Right lobe of liver (tissue), 6 donors: ENCODE data around the gene PAGE4. TPM values are rescaled to one million over a fixed set of nuclear protein-coding genes. Genes with fewer than 3 reads are reported as not detected.
A peak's percentile ranks its signal among the peaks of the same experiment; 100 is the strongest.

Experiments
- ATAC-seq, 4 donors: fragments of 200-7000 bp; cut with Tn5 transposase; one replicate each; pipeline ENCODE4 v1.9.1; 2020; ENCODE audit warnings: mild to moderate bottlenecking in 4 of 4, moderate library complexity in 4 of 4
- DNase-seq, 3 donors: peaks; one replicate each; pipeline ENCODE4 v3.0.0-alpha.2; 2020
- H3K27ac ChIP-seq, 3 donors: fragments of 200-600 bp; one replicate each; pipeline ENCODE4 v1.8.0; 2022
- H3K27me3 ChIP-seq, 2 donors: fragments of 200-600 bp; one replicate each; pipeline ENCODE4 v1.8.0; 2022
- H3K36me3 ChIP-seq, 4 donors: fragments of 200-600 bp; sonication (generic) in 1 of 4; one replicate each; pipeline versions ENCODE4 v1.5.1 to v1.8.0; 2017 to 2022; ENCODE audit warnings: control low read depth in 1 of 4
- H3K4me1 ChIP-seq, 4 donors: fragments of 200-600 bp; sonication (generic) in 1 of 4; one replicate each; pipeline versions ENCODE4 v1.5.1 to v1.8.0; 2017 to 2022; ENCODE audit warnings: control low read depth in 1 of 4
- H3K4me3 ChIP-seq, 3 donors: fragments of 200-600 bp; one replicate each; pipeline ENCODE4 v1.8.0; 2022
- H3K9me3 ChIP-seq, 4 donors: fragments of 200-600 bp; sonication (generic) in 1 of 4; one replicate each; pipeline versions ENCODE4 v1.5.1 to v1.8.0; 2017 to 2022; ENCODE audit warnings: control low read depth in 1 of 4
- POLR2A ChIP-seq: fragments of 450-650 bp; IDR thresholded peaks from one replicate; pipeline ENCODE4 v1.6.1; 2017; ENCODE audit warnings: antibody characterized with exemption, mild to moderate bottlenecking
- WGBS: methylation state at CpG from one replicate; pipeline ENCODE4 v1.1.6; 2018; ENCODE audit warnings: low coverage, low lambda C conversion rate; ENCODE audit not compliant: insufficient coverage; ENCODE audit errors: missing lambda C conversion rate; 5-methylcytosine and 5-hydroxymethylcytosine counted together
- intact Hi-C, 2 donors: fragments of 100-400 bp; cut with DNase I; formaldehyde crosslinking; loops; one replicate each; pipeline versions ENCODE4 v1.11.2 to v1.14.1; 2022
- total RNA-seq, 6 experiments: library from RNA; depleted of rRNA in 2 of 6; stranded (reverse); fragments of >200 nt in 2 of 6; fragmentation: NEBNext Ultra II Directional in 3 of 6; extraction: Animal tissue kit (Norgen Biotek cat#: 25700) in 3 of 6; gene quantifications; one replicate each; pipeline versions ENCODE4 v1.1.0 to v1.2.4, GENCODE V29; 2016 to 2023
- TF ChIP-seq, protein P1 (sequence below), 4 donors: fragments of 200-600 bp in 3 of 4; fragments of 450-650 bp in 1 of 4; IDR thresholded peaks; one replicate each; pipeline versions ENCODE4 v1.5.1 to v1.8.0; 2016 to 2022; ENCODE audit warnings: antibody characterized with exemption in 4 of 4, mild to moderate bottlenecking in 2 of 4
- donor health status: DM: no; HTN: yes; CAD: no.
- donor health status: DM: no; HTN: no; CAD: no.
- donor health status: DM: no; HTN: no; CAD: no.
- donor health status: DM: no; HTN: yes; CAD: no.
- donor health status: DM: no; HTN: yes; CAD: no.

Gene PAGE4
- total RNA-seq, 6 experiments from 2014 or later: 0.98 TPM; not detected in 5

DNA sequence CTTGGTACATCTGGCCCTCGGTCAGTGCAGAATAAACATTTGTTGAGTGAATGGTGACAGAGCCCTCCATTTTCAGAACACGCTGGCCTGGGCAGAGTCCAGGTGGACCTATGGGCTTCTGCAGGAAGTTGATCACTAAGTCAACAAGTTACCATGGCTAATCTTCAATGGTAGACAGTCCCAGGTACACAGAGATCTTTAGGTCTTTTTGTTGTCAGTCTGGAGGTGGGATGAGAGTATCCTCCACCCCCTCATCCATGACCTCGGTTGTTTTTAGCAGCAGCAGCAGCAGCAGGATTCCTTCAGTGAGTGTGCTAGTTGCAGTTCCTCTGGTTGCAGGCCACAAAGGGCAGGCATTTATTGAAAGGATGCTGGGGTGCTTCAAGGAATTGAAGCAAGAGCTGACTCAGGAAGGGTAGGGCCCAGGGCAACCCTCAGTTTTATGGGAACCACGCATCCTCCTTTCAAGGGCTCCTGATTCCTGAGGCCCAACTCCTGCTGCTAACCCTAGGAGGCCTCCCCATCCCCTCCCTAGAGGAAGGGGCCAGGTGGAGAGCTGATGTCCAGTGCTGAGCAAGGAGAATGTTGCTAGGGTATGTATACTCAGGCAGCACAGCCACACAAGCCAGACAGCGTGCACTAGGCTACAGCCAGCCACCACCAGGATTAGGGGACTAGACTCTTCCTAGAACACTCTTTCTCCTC is 48.4 kb downstream of the PAGE4 start:
- TF ChIP-seq POLR2A: no peak
- TF ChIP-seq, protein P1, sequence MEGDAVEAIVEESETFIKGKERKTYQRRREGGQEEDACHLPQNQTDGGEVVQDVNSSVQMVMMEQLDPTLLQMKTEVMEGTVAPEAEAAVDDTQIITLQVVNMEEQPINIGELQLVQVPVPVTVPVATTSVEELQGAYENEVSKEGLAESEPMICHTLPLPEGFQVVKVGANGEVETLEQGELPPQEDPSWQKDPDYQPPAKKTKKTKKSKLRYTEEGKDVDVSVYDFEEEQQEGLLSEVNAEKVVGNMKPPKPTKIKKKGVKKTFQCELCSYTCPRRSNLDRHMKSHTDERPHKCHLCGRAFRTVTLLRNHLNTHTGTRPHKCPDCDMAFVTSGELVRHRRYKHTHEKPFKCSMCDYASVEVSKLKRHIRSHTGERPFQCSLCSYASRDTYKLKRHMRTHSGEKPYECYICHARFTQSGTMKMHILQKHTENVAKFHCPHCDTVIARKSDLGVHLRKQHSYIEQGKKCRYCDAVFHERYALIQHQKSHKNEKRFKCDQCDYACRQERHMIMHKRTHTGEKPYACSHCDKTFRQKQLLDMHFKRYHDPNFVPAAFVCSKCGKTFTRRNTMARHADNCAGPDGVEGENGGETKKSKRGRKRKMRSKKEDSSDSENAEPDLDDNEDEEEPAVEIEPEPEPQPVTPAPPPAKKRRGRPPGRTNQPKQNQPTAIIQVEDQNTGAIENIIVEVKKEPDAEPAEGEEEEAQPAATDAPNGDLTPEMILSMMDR (IDR thresholded peaks at IDR 0.05): no peak
- DNase-seq (peak in 2 of 3 donors; percentile 35 to 50), ATAC-seq (peak; percentile 13 to 62 (median 44))
- peak overlapping the region in 2 of 3 donors; percentile 26 to 54 for H3K27ac ChIP-seq
- H3K9me3 ChIP-seq: no peaks in the 10 kb centered on the region
- H3K4me1 ChIP-seq: peaks cover 0 to 13% (median 0%) of the 10 kb centered on the region in 4 donors
- H3K4me3 ChIP-seq: no peak overlapping the region
- no peaks in the 10 kb centered on the region for H3K36me3 ChIP-seq
- WGBS: 16% methylated on average over 3 of the region's 5 CpGs
- intact Hi-C loops: no loop called here
- H3K27me3 ChIP-seq: no peaks in the 10 kb centered on the region

DNA sequence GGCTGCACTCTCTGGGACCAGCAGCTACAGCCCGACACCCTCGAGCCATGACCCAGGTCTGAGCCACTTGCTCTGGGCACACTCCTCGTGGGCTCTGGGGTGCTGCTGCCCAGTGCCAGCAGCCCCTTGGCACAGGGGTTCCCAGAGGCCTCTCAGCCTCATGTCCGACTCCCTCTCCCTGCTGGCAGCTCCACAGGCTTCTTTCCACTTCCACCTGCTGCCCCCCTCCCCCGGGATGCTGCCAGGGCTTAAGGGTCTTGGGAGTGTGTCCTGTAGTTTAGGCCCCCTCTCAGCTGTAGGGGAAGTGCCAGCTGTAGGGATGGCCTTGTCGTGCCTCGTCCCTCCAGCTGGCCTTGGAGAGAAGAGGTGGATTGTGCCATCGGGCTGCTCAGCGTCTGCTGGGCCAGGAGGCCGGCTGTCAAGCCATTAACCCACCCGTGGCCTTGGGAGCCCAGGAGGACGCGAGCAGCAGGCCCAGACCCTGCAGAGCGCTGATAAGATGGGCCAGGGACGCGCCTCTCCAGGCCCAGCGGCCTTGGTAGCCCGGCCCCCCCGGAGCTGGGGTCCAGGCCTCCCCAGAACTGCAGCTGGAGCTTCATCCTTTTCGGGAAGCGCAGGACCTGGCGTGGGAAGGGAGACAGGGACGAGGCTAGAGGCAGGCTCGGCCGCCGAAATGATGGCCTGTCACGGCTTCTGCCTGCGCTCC is 49.2 kb downstream of the PAGE4 start:
- no peaks in the 10 kb centered on the region for H3K36me3 ChIP-seq
- no peak for DNase-seq
- WGBS: 80% methylated on average over 1 of the region's 28 CpGs
- H3K9me3 ChIP-seq: no peaks in the 10 kb centered on the region
- no peaks in the 10 kb centered on the region for H3K27me3 ChIP-seq
- peaks cover 0 to 13% (median 0%) of the 10 kb centered on the region in 4 donors for H3K4me1 ChIP-seq
- TF ChIP-seq POLR2A: no peak
- TF ChIP-seq, protein P1 (IDR thresholded peaks at IDR 0.05): no peak
- ATAC-seq: no peak
- intact Hi-C loops: no loop called here
- H3K4me3 ChIP-seq: peak overlapping the region; percentile 42 to 64 (median 55)
- H3K27ac ChIP-seq: peak overlapping the region; percentile 34 to 54 (median 37)

DNA sequence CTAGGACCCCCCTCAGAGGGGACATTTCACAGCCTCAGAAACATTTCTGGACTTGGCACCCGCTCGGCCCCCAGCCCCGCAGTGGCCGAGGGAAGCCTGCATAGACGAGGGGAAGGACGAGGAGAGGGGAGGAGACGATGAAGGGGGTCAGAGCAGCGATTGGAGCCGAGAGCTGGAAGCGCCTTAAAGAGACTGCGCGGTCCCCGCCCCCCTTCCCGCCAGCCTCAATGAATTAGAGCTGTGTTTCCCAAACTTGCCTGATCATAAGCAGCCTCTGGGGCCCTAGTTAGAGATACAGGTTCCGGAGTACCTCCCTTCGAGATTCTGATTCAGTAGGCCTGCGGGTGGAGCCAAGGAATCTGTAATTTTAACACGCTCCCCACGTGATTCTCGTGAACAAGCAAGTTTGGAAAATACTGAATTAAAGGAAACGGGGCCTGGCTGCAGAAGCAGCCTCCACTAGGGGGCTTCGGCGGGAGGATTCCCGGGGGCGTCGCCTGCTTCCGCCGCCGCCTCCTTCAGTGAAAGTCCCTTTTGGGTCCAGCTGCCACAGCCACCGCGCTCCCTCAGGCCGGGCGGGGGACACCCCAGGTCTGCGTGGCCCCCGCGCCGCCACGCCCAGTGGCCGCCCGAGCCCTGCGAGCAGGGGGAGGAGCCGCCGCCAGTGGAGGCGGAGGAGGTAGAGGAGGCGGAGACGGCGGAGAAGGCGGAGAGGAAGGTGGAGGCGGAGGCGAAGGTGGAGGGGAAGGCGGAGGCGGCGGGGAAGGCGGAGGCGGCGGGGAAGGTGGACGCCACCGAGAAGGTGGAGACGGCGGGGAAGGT is 49.9 kb downstream of the PAGE4 start, which contains the start of gene USP27X:
Gene USP27X (plus strand): TSS at position 651 of the 822 bp plus-strand sequence. CDS start 824 bp downstream, outside the sequence.
- ATAC-seq (peak; percentile 85 to 92 (median 90)), DNase-seq (peak; percentile 78 to 85 (median 81))
- WGBS: 24% methylated on average over 47 of the region's 60 CpGs
- no peaks in the 10 kb centered on the region for H3K27me3 ChIP-seq
- intact Hi-C loops: no loop called here
- H3K36me3 ChIP-seq: no peaks in the 10 kb centered on the region
- TF ChIP-seq, protein P1 (IDR thresholded peaks at IDR 0.05): peak; percentile 29 to 49 (median 36)
- peak; percentile 58 for TF ChIP-seq POLR2A
- H3K27ac ChIP-seq: peak within 1 kb of the TSS; percentile 34 to 54 (median 37)
- H3K4me3 ChIP-seq: peak within 1 kb of the TSS; percentile 42 to 64 (median 55)
- no peaks in the 10 kb centered on the region for H3K9me3 ChIP-seq
- peaks cover 0 to 13% (median 0%) of the 10 kb centered on the region in 4 donors for H3K4me1 ChIP-seq

DNA sequence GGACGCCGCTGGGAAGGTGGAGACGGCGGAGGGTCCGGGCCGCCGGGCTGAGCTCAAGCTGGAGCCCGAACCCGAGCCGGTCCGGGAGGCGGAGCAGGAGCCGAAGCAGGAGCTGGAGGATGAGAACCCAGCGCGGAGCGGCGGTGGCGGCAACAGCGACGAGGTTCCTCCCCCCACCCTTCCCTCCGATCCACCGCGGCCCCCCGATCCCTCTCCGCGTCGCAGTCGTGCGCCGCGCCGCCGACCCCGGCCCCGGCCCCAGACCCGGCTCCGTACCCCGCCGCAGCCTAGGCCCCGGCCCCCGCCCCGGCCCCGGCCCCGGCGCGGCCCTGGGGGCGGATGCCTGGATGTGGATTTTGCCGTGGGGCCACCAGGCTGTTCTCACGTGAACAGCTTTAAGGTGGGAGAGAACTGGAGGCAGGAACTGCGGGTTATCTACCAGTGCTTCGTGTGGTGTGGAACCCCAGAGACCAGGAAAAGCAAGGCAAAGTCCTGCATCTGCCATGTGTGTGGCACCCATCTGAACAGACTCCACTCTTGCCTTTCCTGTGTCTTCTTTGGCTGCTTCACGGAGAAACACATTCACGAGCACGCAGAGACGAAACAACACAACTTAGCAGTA is 50.7 kb downstream of the PAGE4 start:
- Histone ChIP-seq H3K4me1 (peaks cover 0 to 13% (median 0%) of the 10 kb centered on the region in 4 donors), H3K9me3 (no peaks in the 10 kb centered on the region), H3K4me3 (peak overlapping the region; percentile 42 to 64 (median 55)), H3K27ac (peak overlapping the region in 2 of 3 donors; percentile 37 to 54), H3K36me3 (no peaks in the 10 kb centered on the region), H3K27me3 (no peaks in the 10 kb centered on the region)
- TF ChIP-seq POLR2A: no peak
- TF ChIP-seq, protein P1 (IDR thresholded peaks at IDR 0.05): no peak
- DNase-seq (no peak), ATAC-seq (peak in 2 of 4 donors; percentile 14 to 30)
- 26% methylated on average over 12 of the region's 55 CpGs for WGBS
- intact Hi-C loops: no loop called here
